Prostate gland (tissue), 2 donors: ENCODE results near the gene ARPC5.
"Not testable (repeated sequence)": the region's sequence is repeated elsewhere in the genome, so short reads cannot be mapped to it uniquely, and the experiment has no call there.

Experiments
- CTCF ChIP-seq, 4 experiments: fragments of 200-600 bp in 2 of 4; fragments of 450-650 bp in 2 of 4; sonication (generic) in 2 of 4; IDR thresholded peaks; 1 replicate in 3 of 4; 2 replicates in 1 of 4; pipeline ENCODE4 v1.5.1; 2016 to 2019; ENCODE audit warnings: antibody characterized with exemption in 4 of 4, mild to moderate bottlenecking in 2 of 4, moderate library complexity in 2 of 4
- POLR2A ChIP-seq: fragments of 450-650 bp; IDR thresholded peaks from one replicate; pipeline ENCODE4 v1.6.1; 2016; ENCODE audit warnings: antibody characterized with exemption, mild to moderate bottlenecking
- POLR2AphosphoS5 ChIP-seq: sonication (generic); formaldehyde crosslinking; IDR thresholded peaks from one replicate; pipeline ENCODE4 v1.6.1; 2017; ENCODE audit warnings: antibody characterized with exemption

GRCh38 chr1:183618202-183618601, 17.4 kb downstream of the ARPC5 start:
- TF ChIP-seq POLR2A; CTCF (IDR thresholded peaks at IDR 0.05); POLR2AphosphoS5: not testable (repeated sequence)
